Right atrium auricular region (tissue), 2 donors: Measurements from ENCODE around the gene AKR1B1. TPM values are rescaled to one million over a fixed set of nuclear protein-coding genes. Genes with fewer than 3 reads are reported as not detected.

Experiments
- DNase-seq: peaks from one replicate; pipeline ENCODE4 v3.0.0-alpha.2; 2019; ENCODE audit warnings: low spot score
- H3K27ac ChIP-seq, 2 donors: fragments of 200-600 bp; sonication (generic); 1 replicate in 1 of 2; 2 replicates in 1 of 2; pipeline ENCODE4 v1.5.1; 2016 to 2019
- H3K27me3 ChIP-seq, 2 donors: fragments of 200-600 bp; sonication (generic); one replicate each; pipeline versions ENCODE4 v1.5.1 to v1.6.0; 2017 to 2019
- H3K36me3 ChIP-seq: fragments of 200-600 bp; sonication (generic); one replicate; pipeline ENCODE4 v1.5.1; 2016
- H3K4me1 ChIP-seq, 2 donors: fragments of 200-600 bp; sonication (generic); one replicate each; pipeline versions ENCODE4 v1.5.1 to v1.6.0; 2017 to 2019
- H3K4me3 ChIP-seq, 2 donors: fragments of 200-600 bp; sonication (generic); 1 replicate in 1 of 2; 2 replicates in 1 of 2; pipeline ENCODE4 v1.5.1; 2017 to 2019; ENCODE audit warnings: mild to moderate bottlenecking in 1 of 2, moderate library complexity in 1 of 2
- H3K9me3 ChIP-seq, 2 donors: fragments of 200-600 bp; sonication (generic); one replicate each; pipeline ENCODE4 v1.5.1; 2019
- total RNA-seq, 2 donors: library from RNA; depleted of rRNA; stranded (reverse); fragments of >200 nt; gene quantifications; one replicate each; pipeline ENCODE4 v1.1.0, GENCODE V29; 2016
- TF ChIP-seq, protein P1 (sequence below), 2 donors: fragments of 200-600 bp; sonication (generic); IDR thresholded peaks; one replicate each; pipeline ENCODE4 v1.5.1; 2019; ENCODE audit warnings: antibody characterized with exemption in 2 of 2

Gene AKR1B1
- total RNA-seq, 2 donors from 2014 or later: 69.1 to 261 TPM

DNA sequence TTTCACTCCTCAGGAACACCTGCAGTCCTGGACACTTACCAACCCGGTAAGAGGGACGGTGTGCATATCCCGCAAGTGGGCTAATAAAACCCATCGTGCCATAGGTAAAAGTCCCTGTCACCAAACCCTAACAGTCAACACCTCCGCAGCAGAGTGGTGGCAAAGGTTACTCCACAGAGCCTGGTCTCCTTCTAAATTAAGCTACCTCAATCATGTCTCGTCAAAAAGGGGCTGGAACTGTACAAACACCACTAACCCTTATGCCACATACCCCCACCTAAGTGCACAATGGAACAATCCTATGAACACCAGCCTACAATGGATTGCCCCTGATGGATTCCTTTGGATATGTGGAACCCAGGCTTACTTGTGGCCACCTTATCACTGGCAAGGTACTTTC is 9.6 kb upstream of the AKR1B1 start:
- Histone ChIP-seq H3K36me3 (no peaks in the 10 kb centered on the region), H3K27me3 (no peaks in the 10 kb centered on the region), H3K27ac (no peak overlapping the region), H3K4me1 (peaks cover 0 to 10% of the 10 kb centered on the region in 2 donors), H3K4me3 (no peak overlapping the region), H3K9me3 (peaks cover 0 to 20% of the 10 kb centered on the region in 2 donors)
- DNase-seq: no peak
- TF ChIP-seq, protein P1, sequence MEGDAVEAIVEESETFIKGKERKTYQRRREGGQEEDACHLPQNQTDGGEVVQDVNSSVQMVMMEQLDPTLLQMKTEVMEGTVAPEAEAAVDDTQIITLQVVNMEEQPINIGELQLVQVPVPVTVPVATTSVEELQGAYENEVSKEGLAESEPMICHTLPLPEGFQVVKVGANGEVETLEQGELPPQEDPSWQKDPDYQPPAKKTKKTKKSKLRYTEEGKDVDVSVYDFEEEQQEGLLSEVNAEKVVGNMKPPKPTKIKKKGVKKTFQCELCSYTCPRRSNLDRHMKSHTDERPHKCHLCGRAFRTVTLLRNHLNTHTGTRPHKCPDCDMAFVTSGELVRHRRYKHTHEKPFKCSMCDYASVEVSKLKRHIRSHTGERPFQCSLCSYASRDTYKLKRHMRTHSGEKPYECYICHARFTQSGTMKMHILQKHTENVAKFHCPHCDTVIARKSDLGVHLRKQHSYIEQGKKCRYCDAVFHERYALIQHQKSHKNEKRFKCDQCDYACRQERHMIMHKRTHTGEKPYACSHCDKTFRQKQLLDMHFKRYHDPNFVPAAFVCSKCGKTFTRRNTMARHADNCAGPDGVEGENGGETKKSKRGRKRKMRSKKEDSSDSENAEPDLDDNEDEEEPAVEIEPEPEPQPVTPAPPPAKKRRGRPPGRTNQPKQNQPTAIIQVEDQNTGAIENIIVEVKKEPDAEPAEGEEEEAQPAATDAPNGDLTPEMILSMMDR (IDR thresholded peaks at IDR 0.05): no peak

DNA sequence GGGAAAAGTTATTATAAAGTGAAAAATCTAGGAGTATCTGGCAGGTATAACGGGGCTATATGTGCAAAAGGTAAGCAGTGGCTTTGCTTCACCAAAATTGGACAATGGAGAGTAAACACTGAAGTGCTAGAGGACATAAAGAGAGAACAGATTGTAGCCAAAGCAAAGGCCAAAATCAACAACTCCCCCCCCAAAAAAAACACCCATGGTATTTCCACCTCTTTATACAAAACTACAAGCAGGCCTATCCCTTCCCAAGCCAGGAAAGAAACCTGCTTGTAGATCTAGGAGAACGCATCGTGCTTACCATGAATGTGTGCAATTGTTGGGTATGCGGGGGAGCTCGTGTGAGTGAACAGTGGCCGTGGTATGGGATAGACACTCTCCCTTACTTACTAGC is 9.2 kb upstream of the AKR1B1 start:
- Histone ChIP-seq H3K4me1 (peaks cover 0 to 8% of the 10 kb centered on the region in 2 donors), H3K27ac (no peak overlapping the region), H3K4me3 (no peak overlapping the region), H3K27me3 (no peaks in the 10 kb centered on the region), H3K9me3 (peaks cover 0 to 20% of the 10 kb centered on the region in 2 donors), H3K36me3 (no peaks in the 10 kb centered on the region)
- no peak for DNase-seq
- TF ChIP-seq, protein P1 (IDR thresholded peaks at IDR 0.05): no peak

GRCh38 chr7:134465491-134465890 is 6.6 kb upstream of the AKR1B1 start:
- Histone ChIP-seq H3K27ac (no peak overlapping the region), H3K4me1 (no peaks in the 10 kb centered on the region), H3K9me3 (peaks cover 0 to 20% of the 10 kb centered on the region in 2 donors), H3K27me3 (no peaks in the 10 kb centered on the region), H3K4me3 (no peak overlapping the region), H3K36me3 (no peaks in the 10 kb centered on the region)
- no peak for DNase-seq
- TF ChIP-seq, protein P1 (IDR thresholded peaks at IDR 0.05): no peak

GRCh38 chr7:134464496-134464895 is 5.6 kb upstream of the AKR1B1 start:
- TF ChIP-seq, protein P1 (IDR thresholded peaks at IDR 0.05): no peak
- Histone ChIP-seq H3K9me3 (peaks cover 0 to 20% of the 10 kb centered on the region in 2 donors), H3K36me3 (no peaks in the 10 kb centered on the region), H3K4me3 (no peak overlapping the region), H3K27ac (no peak overlapping the region), H3K27me3 (no peaks in the 10 kb centered on the region), H3K4me1 (peaks cover 0 to 5% of the 10 kb centered on the region in 2 donors)
- DNase-seq: no peak

GRCh38 chr7:134463751-134464150 is 4.9 kb upstream of the AKR1B1 start:
- DNase-seq: no peak
- no peaks in the 10 kb centered on the region for H3K27me3 ChIP-seq
- no peaks in the 10 kb centered on the region for H3K36me3 ChIP-seq
- H3K4me3 ChIP-seq: no peak overlapping the region
- TF ChIP-seq, protein P1 (IDR thresholded peaks at IDR 0.05): no peak
- H3K9me3 ChIP-seq: peaks cover 0 to 20% of the 10 kb centered on the region in 2 donors
- H3K4me1 ChIP-seq: peaks cover 0 to 9% of the 10 kb centered on the region in 2 donors
- H3K27ac ChIP-seq: no peak overlapping the region

DNA sequence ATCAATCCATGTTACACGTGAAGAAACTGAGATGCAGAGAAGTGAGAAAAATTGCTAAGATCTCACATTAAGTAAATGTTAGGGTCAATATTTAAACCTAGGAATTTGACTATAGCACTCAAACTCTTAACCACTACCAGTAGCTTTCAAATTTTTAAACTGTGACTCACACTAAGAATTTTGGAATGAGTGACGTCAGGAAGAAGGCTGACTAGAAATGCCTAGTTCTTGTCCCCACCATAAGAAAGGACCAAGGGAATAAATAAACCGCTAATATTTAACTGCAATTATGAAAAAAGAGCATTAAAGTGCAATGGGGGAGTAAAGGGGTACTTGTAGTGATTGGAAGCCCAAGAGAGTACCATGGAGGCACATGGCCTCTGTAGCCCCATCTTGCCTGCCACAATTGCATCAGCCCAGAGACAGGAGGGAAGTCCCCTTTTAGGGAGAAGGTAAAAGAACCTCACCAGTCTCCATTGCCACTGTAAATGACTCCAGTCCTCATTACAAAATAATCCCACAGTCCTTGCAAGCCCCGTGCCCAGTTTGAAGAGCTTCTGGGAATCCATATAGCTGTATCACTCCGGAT is 3.5 kb upstream of the AKR1B1 start:
- no peaks in the 10 kb centered on the region for H3K36me3 ChIP-seq
- TF ChIP-seq, protein P1 (IDR thresholded peaks at IDR 0.05): no peak
- peaks cover 0 to 20% of the 10 kb centered on the region in 2 donors for H3K9me3 ChIP-seq
- H3K4me1 ChIP-seq: peaks cover 0 to 14% of the 10 kb centered on the region in 2 donors
- DNase-seq: no peak
- H3K27ac ChIP-seq: no peak overlapping the region
- no peak overlapping the region for H3K4me3 ChIP-seq
- H3K27me3 ChIP-seq: no peaks in the 10 kb centered on the region
